Jurkat, Clone E6-1 (cell line): ENCODE results near the gene PTPN20.
A peak's percentile ranks its signal among the peaks of the same experiment; 100 is the strongest.

ENCODE experiments used
- DNase-seq: peaks from one replicate; pipeline ENCODE4 v3.0.0-alpha.2; 2011; ENCODE audit warnings: low read depth, low spot score
- H3K4me3 ChIP-seq: 2 replicates; pipeline ENCODE4 v1.5.1; 2011; ENCODE audit warnings: mild to moderate bottlenecking, low read length, control low read depth, moderate library complexity

PTPN20 gene

DNA sequence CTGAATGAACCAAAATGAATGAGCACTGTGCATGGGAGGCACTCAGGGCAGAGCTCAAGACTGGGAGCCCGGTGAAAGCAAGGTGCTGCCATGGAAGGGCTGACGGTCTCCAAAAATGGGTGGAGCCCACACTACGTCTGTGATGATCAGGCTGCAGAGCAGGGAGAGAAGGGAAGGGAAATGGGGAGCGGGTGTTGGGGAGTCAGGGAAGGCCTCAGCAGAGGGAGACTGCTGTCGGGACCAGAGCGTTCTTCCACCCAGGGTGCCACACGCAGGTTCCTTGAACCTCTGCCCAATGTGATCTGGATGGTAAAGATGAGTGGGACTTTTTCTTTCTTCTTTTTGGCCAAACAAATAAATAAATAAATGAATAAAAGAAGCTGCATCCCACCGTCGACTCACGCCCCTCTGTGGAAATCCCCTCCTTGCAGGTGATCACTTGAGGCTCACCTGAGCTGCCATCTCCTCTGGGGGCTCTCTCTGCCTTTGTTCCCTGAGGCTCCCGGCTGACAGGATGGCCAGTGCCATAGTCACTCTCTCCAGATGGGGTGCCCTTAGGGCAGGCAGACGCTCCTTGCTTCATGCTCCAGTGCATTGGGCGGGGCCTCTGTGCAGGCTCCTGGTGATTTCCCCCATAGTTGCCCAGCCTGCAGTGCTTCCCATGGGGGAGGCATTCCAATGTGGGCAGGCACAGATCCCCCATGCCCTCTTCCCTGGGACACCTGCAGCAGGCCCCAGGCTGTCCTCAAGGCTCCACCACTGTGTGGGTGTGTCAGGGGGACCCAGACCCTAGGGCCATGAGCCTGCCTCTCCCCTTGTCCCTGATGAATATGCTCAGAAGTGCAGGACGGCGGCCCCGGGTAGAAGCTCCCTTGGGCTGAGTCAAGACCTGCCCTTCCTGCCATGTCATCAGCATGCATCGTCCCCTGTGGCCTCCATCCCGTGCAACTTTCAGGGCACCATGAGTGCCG is 131.8 kb downstream of the PTPN20 start:
- no peak for DNase-seq
- no peak overlapping the region for H3K4me3 ChIP-seq

DNA sequence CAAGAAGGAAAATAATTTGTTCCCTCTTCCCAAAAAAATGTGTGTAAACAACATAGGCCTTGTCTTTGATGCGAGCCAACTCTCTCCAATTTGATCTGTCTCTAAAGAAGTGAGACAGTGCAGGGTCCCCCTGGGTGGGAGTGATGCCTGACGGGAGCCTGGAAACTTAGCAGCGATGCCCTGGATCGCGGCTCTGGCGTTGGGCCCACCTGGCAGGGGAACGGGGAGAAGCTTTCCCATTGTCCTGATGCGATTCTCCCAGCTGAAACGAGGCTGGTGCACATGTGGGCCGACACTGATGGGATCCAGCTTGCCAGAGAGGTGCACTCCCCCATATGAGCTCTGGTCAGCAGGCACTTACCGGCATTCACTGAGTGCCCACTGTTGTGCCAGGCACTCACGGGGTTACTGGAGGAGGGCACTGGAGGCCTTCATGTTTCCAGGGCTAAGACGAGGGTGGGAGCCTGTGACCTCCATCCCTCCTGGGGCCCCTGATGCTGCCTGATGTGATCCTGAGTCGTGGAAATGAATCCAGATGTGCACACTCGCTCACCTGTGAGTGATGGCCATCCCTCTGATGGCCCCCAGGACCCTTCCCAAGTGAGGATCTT is 132.8 kb downstream of the PTPN20 start:
- DNase-seq = no peak
- H3K4me3 ChIP-seq = no peak overlapping the region

DNA sequence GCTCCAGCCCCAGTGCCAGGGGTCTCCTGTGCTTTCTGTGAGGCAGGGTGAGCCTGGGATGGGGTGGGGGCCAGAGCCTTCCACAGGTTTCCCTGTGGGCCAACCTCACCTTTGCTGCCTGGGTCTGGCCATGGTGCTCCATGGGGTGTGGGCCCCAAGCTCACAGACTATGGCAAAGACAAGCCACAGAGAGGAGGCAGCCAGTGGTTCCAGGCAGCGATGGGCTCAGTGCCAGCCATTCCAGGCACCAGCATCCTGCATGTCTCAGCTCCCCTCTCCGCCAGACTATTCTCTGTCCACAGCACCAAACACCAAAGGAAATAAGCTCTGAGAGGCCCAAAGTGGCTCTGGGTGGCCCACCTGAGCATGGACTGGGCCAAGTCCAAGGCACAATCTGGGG is 133.5 kb downstream of the PTPN20 start:
- no peak overlapping the region for H3K4me3 ChIP-seq
- no peak for DNase-seq

GRCh38 chr10:47045331-47045861 is 134.2 kb downstream of the PTPN20 start:
- no peak for DNase-seq
- no peak overlapping the region for H3K4me3 ChIP-seq

- DNase-seq = no peak
- H3K4me3 ChIP-seq = no peak overlapping the region
Observed at GRCh38 chr10:47046321-47047126, 135.3 kb downstream of the PTPN20 start.

GRCh38 chr10:47047127-47047504 is 135.9 kb downstream of the PTPN20 start:
- DNase-seq = no peak

GRCh38 chr10:47047577-47048525 is 136.6 kb downstream of the PTPN20 start:
- DNase-seq = peak; percentile 67
- no peak overlapping the region for H3K4me3 ChIP-seq

More at GRCh38 chr10:47047127-47047504, 135.9 kb downstream of the PTPN20 start:
- H3K4me3 ChIP-seq = no peak overlapping the region

DNA sequence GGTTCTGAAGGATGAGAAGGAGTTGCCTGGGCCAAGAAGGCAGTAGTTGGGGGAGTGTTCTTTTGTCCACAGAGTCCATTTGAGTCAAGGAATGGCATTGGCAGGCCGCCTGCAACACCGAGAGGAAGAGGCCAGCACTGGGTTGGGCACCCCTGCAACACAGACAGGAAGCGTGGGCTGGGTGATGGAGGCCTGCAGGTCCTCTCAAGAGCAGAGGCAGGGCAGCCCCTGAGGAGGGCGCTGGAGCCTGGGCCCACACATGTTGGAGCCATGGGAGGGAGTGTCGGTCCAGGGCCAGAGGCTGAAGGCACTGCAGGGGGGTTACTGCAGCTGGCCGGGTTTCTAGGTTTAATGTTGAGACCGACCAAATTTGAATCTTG is 137.3 kb downstream of the PTPN20 start:
- H3K4me3 ChIP-seq = no peak overlapping the region
- peak; percentile 22 for DNase-seq

- no peak for DNase-seq
- no peak overlapping the region for H3K4me3 ChIP-seq
Observed at GRCh38 chr10:47049056-47049851, 138.0 kb downstream of the PTPN20 start.

GRCh38 chr10:47049906-47050305 is 138.7 kb downstream of the PTPN20 start:
- no peak overlapping the region for H3K4me3 ChIP-seq

GRCh38 chr10:47050618-47051455 is 139.6 kb downstream of the PTPN20 start:
- H3K4me3 ChIP-seq = no peak overlapping the region
- DNase-seq = no peak

More at GRCh38 chr10:47049906-47050305, 138.7 kb downstream of the PTPN20 start:
- no peak for DNase-seq

GRCh38 chr10:47051741-47052238 is 140.6 kb downstream of the PTPN20 start:
- DNase-seq = no peak
- H3K4me3 ChIP-seq = no peak overlapping the region
